ENCODE data around the gene ZSCAN16. TPM values are rescaled to one million over a fixed set of nuclear protein-coding genes. Genes with fewer than 3 reads are reported as not detected.
A peak's percentile ranks its signal among the peaks of the same experiment; 100 is the strongest.

Gene ZSCAN16
- total and polyA plus RNA-seq, 3 donors from 2014 or later = 3.5 to 4.4 (median 3.6) TPM

- no peak for TF ChIP-seq POLR2A (IDR thresholded peaks at IDR 0.05)
- no peak for TF ChIP-seq CTCF (IDR thresholded peaks at IDR 0.05)
- Histone ChIP-seq H3K4me1 (peaks cover 13% of the 10 kb centered on the region), H3K27ac (no peak overlapping the region), H3K27me3 (no peaks in the 10 kb centered on the region), H3K9me3 (no peaks in the 10 kb centered on the region), H3K4me3 (no peak overlapping the region), H3K36me3 (ENCODE audit: low read depth, missing control alignments) (no peaks in the 10 kb centered on the region)
- 15 to 28% methylated on average over 3 of the region's 3 CpGs for WGBS, 2 donors
- intact Hi-C loops (cut with DNase I; ENCODE audit: low total_unique reads) = no loop called here
- DNase-seq = no peak
Observed at GRCh38 chr6:28135393-28135792, 11.0 kb downstream of the ZSCAN16 start.

GRCh38 chr6:28136585-28137504 lies 12.4 kb downstream of the ZSCAN16 start:
- no peak for TF ChIP-seq POLR2A (IDR thresholded peaks at IDR 0.05)
- no peak for TF ChIP-seq CTCF (IDR thresholded peaks at IDR 0.05)
- Histone ChIP-seq H3K27ac (peak overlapping the region; percentile 93 to 96), H3K4me3 (peak overlapping the region; percentile 93 to 94), H3K27me3 (no peaks in the 10 kb centered on the region), H3K36me3 (ENCODE audit: low read depth, missing control alignments) (no peaks in the 10 kb centered on the region), H3K9me3 (no peaks in the 10 kb centered on the region), H3K4me1 (peaks cover 13% of the 10 kb centered on the region)
- intact Hi-C loops (cut with DNase I; ENCODE audit: low total_unique reads) = no loop called here
- DNase-seq = peak; percentile 94
- 0% methylated on average over 46 to 56 of the region's 58 CpGs for WGBS, 2 donors

GRCh38 chr6:28137505-28137981 lies 13.1 kb downstream of the ZSCAN16 start:
- Histone ChIP-seq H3K27ac (peak overlapping the region; percentile 93 to 96), H3K4me1 (peaks cover 14% of the 10 kb centered on the region), H3K36me3 (ENCODE audit: low read depth, missing control alignments) (no peaks in the 10 kb centered on the region), H3K9me3 (no peaks in the 10 kb centered on the region), H3K4me3 (peak overlapping the region; percentile 93 to 94), H3K27me3 (no peaks in the 10 kb centered on the region)
- no peak for DNase-seq
- intact Hi-C loops (cut with DNase I; ENCODE audit: low total_unique reads) = no loop called here
- TF ChIP-seq POLR2A (IDR thresholded peaks at IDR 0.05) (no peak), CTCF (IDR thresholded peaks at IDR 0.05) (no peak)
- WGBS, 2 donors = 1% methylated on average over 6 of the region's 6 CpGs

- Histone ChIP-seq H3K9me3 (no peaks in the 10 kb centered on the region), H3K36me3 (ENCODE audit: low read depth, missing control alignments) (no peaks in the 10 kb centered on the region), H3K27ac (no peak overlapping the region), H3K4me3 (no peak overlapping the region), H3K4me1 (peaks cover 22% of the 10 kb centered on the region), H3K27me3 (no peaks in the 10 kb centered on the region)
- WGBS, 2 donors = 73 to 77% methylated on average over 9 of the region's 9 CpGs
- TF ChIP-seq CTCF (IDR thresholded peaks at IDR 0.05) (no peak), POLR2A (IDR thresholded peaks at IDR 0.05) (no peak)
- intact Hi-C loops (cut with DNase I; ENCODE audit: low total_unique reads) = no loop called here
- no peak for DNase-seq
Observed at GRCh38 chr6:28139860-28140543, 15.6 kb downstream of the ZSCAN16 start.
